Measurements from ENCODE around the gene TMC1. TPM values are rescaled to one million over a fixed set of nuclear protein-coding genes. Genes with fewer than 3 reads are reported as not detected.

The TMC1 gene
- total RNA-seq, 2 experiments from 2014 or later = not detected

DNA sequence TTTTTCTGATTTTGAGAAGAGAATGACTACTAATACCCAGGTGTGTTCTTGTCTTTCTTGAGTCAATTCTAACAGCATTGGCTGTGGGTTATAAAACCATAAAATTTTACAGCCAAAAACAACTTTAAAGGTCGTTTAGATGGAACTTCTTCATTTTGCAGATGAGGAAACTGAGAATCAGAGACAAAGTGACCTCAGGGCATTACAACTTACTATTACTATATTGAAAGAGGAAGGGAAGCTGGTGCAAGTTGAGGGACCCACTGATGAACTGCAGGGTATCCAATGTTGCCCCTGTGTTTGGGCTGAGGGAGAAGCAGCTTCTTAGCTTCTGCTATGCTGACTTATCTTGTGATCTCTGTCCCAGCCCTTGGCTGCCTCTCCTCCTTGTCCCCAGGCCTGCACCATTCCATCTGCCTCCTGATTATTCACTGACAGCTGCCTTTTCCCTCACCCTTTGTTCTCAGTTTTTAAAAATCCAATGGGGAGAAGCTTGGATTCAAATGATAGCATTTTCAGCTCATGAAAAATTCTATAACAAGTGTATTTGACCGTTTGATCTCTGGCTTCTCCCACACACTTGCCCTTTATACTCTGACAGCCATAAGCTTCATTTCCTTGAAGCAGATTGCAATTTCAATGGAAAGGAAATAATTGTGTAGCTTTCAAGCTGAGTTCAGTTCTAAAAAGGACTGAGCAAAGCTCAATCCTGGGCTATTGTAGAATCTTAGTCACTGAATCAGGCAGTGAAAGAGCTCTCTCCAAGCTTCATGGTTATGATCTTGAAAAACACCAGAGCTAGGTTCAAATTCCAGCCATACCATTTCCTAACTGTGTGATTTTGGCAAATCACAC lies 68.5 kb downstream of the TMC1 start:
- Mint-ChIP-seq H3K4me3 (no peak overlapping the region), H3K36me3 (peaks cover 2% of the 10 kb centered on the region), H3K4me1 (peaks cover 44% of the 10 kb centered on the region), H3K9me3 (ENCODE audit: low read depth) (peaks cover 4% of the 10 kb centered on the region), H3K27ac (peak overlapping the region; percentile 21), H3K27me3 (no peaks in the 10 kb centered on the region)
- DNase-seq = no peak
- CTCF ChIA-PET = interaction anchor here (0.6 to 3.2 kb wide), 9 partner anchors 10 to 441 kb away, joined by 3 to 22 read pairs (median 3); no protein-coding TSS in a partner anchor
- ATAC-seq = no peak

- Mint-ChIP-seq H3K27me3 (no peaks in the 10 kb centered on the region), H3K36me3 (no peaks in the 10 kb centered on the region), H3K4me3 (no peak overlapping the region), H3K9me3 (ENCODE audit: low read depth) (no peaks in the 10 kb centered on the region), H3K4me1 (peaks cover 40% of the 10 kb centered on the region), H3K27ac (no peak overlapping the region)
- DNase-seq (no peak), ATAC-seq (no peak)
- CTCF ChIA-PET = interaction anchor here (0.6 to 3.2 kb wide), 6 partner anchors 8 to 314 kb away, joined by 3 to 22 read pairs (median 6); no protein-coding TSS in a partner anchor
These were observed 69.4 kb downstream of the TMC1 start for GRCh38 chr9:72590824-72591223.

DNA sequence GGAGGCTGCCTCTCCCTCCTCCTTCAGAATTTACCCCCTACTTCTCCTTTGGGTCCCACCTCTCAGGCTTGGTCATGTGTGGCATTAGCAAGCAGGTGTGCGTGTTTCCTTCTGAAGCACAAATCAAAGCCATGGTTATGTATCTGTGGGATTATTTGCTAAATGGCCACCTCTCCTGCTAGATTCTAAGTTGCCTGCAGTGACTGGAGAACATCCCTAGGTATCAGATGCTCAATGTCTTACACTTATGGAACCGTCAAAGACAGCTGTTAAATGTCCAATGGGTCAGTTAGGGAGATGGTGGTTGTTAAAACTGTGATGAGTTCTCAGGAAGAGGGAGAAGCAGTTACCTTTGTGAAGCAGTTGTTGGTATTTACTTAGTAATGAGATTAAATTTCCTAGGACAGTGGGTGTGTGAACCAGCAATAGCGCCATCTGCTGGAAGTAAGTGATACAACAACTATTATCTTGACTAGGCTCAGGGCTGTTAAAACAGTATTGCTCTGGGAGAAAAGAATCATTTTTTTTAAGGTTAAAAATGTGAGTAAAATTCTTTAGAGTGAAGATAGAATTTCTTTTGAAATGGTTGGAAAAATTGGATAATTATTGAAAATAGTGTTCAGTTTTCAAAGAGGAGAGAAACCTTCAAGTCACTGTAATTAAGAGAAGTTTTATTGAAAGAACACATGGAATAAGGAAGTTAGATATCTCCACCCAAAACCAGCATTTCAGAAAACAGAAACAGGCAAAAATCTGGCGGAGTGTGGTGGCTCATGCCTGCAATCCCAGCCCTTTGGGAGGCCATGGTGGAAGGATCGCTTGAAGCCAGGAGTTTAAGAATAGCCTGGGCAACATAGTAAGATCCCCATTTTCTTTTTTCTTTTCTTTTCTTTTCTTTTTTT lies 71.3 kb downstream of the TMC1 start:
- H3K4me3 Mint-ChIP-seq = no peak overlapping the region
- H3K27me3 Mint-ChIP-seq = no peaks in the 10 kb centered on the region
- no peak overlapping the region for H3K27ac Mint-ChIP-seq
- CTCF ChIA-PET = interaction anchor here (0.7 to 2.2 kb wide), 11 partner anchors 10 to 320 kb away, joined by 3 to 13 read pairs (median 4); no protein-coding TSS in a partner anchor
- peaks cover 39% of the 10 kb centered on the region for H3K4me1 Mint-ChIP-seq
- peak; percentile 77 for ATAC-seq
- no peak for DNase-seq
- no peaks in the 10 kb centered on the region for H3K36me3 Mint-ChIP-seq
- H3K9me3 Mint-ChIP-seq (ENCODE audit: low read depth) = no peaks in the 10 kb centered on the region

GRCh38 chr9:72596451-72597180 lies 75.2 kb downstream of the TMC1 start:
- no peaks in the 10 kb centered on the region for H3K9me3 Mint-ChIP-seq (ENCODE audit: low read depth)
- no peak overlapping the region for H3K27ac Mint-ChIP-seq
- DNase-seq = no peak
- no peak overlapping the region for H3K4me3 Mint-ChIP-seq
- CTCF ChIA-PET = interaction anchor here (0.7 kb wide), 1 partner anchor 317 kb away, joined by 3 read pairs; no protein-coding TSS in a partner anchor
- no peaks in the 10 kb centered on the region for H3K36me3 Mint-ChIP-seq
- peaks cover 22% of the 10 kb centered on the region for H3K4me1 Mint-ChIP-seq
- peak; percentile 50 for ATAC-seq
- H3K27me3 Mint-ChIP-seq = peaks cover 4% of the 10 kb centered on the region

GRCh38 chr9:72597181-72597517 lies 75.7 kb downstream of the TMC1 start:
- DNase-seq = no peak
- CTCF ChIA-PET = interaction anchor here (0.7 kb wide), 1 partner anchor 318 kb away, joined by 3 read pairs; no protein-coding TSS in a partner anchor
- Mint-ChIP-seq H3K4me3 (no peak overlapping the region), H3K27me3 (peaks cover 4% of the 10 kb centered on the region), H3K27ac (no peak overlapping the region), H3K36me3 (no peaks in the 10 kb centered on the region), H3K4me1 (peaks cover 17% of the 10 kb centered on the region), H3K9me3 (ENCODE audit: low read depth) (no peaks in the 10 kb centered on the region)
- ATAC-seq = no peak

DNA sequence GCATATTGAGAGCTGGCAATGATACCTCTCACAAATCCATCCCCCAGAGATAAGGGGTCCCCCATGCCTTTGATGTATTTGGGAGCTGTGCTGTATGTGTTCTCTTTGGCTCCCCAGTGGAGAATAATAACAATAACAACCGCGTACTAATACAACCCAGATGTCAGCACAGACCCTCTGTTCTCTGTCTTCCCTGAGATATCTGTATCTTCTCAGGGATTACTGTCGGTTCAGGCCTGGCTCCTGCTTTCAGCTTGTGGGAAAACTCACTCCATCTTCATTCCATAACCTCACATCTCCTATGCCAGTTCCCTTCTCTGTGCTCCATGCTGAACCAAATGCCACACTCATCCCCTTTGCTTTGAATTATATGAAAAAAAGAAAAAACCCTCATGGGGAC lies 76.2 kb downstream of the TMC1 start:
- no peak for ATAC-seq
- CTCF ChIA-PET = no interaction called here
- H3K9me3 Mint-ChIP-seq (ENCODE audit: low read depth) = no peaks in the 10 kb centered on the region
- no peak overlapping the region for H3K4me3 Mint-ChIP-seq
- peaks cover 4% of the 10 kb centered on the region for H3K27me3 Mint-ChIP-seq
- DNase-seq = no peak
- no peak overlapping the region for H3K27ac Mint-ChIP-seq
- H3K36me3 Mint-ChIP-seq = no peaks in the 10 kb centered on the region
- H3K4me1 Mint-ChIP-seq = peaks cover 14% of the 10 kb centered on the region

GRCh38 chr9:72598639-72599038 lies 77.2 kb downstream of the TMC1 start:
- CTCF ChIA-PET = no interaction called here
- ATAC-seq (no peak), DNase-seq (no peak)
- H3K27ac Mint-ChIP-seq = no peak overlapping the region
- peaks cover 13% of the 10 kb centered on the region for H3K4me1 Mint-ChIP-seq
- no peaks in the 10 kb centered on the region for H3K9me3 Mint-ChIP-seq (ENCODE audit: low read depth)
- peaks cover 6% of the 10 kb centered on the region for H3K27me3 Mint-ChIP-seq
- H3K36me3 Mint-ChIP-seq = no peaks in the 10 kb centered on the region
- no peak overlapping the region for H3K4me3 Mint-ChIP-seq

DNA sequence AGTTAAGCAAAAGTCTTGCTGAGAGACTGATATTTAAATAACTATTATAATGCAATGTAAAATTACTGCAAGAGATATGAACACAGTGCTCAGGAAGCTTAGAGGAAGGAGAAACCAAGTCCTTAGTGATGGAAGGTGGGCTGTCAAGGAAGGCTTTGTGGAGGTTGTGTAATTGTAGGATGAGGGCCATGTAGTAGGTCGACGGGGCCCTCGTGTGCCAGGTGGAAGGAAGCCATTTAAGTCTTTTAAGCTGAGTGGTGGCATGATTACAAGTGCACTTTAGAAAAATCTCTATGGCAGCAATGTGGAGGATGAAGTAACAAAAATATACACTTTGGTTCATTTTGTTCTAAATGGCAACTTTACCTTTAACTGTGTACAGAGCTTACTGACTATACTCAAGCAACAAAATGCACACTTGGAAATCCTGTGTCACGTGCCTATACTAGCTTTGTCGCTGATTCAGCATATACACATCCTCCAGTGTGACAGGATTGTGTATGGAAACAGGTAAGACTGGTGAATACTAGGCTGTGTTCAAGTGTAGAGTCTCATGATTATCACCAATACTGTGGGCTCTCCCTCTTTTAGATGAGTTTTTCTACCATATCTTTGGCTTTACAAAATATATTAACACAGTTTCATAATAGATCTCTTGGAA lies 78.6 kb downstream of the TMC1 start:
- Mint-ChIP-seq H3K4me3 (no peak overlapping the region), H3K27me3 (peaks cover 6% of the 10 kb centered on the region), H3K9me3 (ENCODE audit: low read depth) (no peaks in the 10 kb centered on the region), H3K36me3 (no peaks in the 10 kb centered on the region), H3K27ac (no peak overlapping the region), H3K4me1 (peaks cover 13% of the 10 kb centered on the region)
- DNase-seq (no peak), ATAC-seq (no peak)
- CTCF ChIA-PET = interaction anchor here (0.6 to 1.0 kb wide), 2 partner anchors 307 to 319 kb away, joined by 3 to 4 read pairs; no protein-coding TSS in a partner anchor

- no peak overlapping the region for H3K4me3 Mint-ChIP-seq
- peaks cover 6% of the 10 kb centered on the region for H3K27me3 Mint-ChIP-seq
- H3K4me1 Mint-ChIP-seq = peaks cover 13% of the 10 kb centered on the region
- CTCF ChIA-PET = interaction anchor here (1.0 kb wide), 1 partner anchor 307 kb away, joined by 4 read pairs; no protein-coding TSS in a partner anchor
- H3K9me3 Mint-ChIP-seq (ENCODE audit: low read depth) = no peaks in the 10 kb centered on the region
- no peak overlapping the region for H3K27ac Mint-ChIP-seq
- no peak for ATAC-seq
- no peak for DNase-seq
- H3K36me3 Mint-ChIP-seq = no peaks in the 10 kb centered on the region
These were observed 79.3 kb downstream of the TMC1 start for GRCh38 chr9:72600671-72601070.

- H3K27ac Mint-ChIP-seq = no peak overlapping the region
- H3K4me1 Mint-ChIP-seq = peaks cover 6% of the 10 kb centered on the region
- H3K9me3 Mint-ChIP-seq (ENCODE audit: low read depth) = no peaks in the 10 kb centered on the region
These were observed 80.2 kb downstream of the TMC1 start for GRCh38 chr9:72601615-72602014.

DNA sequence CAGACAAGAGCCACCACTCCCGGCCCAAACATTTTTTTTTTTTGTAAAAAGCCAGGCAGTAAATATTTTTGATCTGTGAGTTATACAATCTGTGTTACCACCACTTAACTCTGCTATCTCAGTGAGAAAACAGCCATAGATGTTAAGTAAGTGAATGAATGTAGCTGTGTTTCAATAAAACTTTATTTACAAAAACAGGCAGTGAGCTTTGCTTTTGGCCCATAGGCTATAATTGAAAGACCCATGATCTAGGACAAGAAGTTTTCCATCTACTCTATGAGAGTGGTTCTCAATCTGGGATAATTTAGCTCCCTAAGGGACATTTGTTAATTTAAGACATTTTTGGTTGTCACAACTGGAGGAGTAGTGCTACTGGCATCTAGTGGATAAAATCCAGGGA lies 91.0 kb downstream of the TMC1 start:
- Mint-ChIP-seq H3K36me3 (no peaks in the 10 kb centered on the region), H3K9me3 (ENCODE audit: low read depth) (no peaks in the 10 kb centered on the region), H3K27me3 (peaks cover 2% of the 10 kb centered on the region), H3K4me3 (no peak overlapping the region), H3K4me1 (no peaks in the 10 kb centered on the region), H3K27ac (no peak overlapping the region)
- no peak for ATAC-seq
- CTCF ChIA-PET = interaction anchor here (1.0 kb wide), 1 partner anchor 334 kb away, joined by 3 read pairs; no protein-coding TSS in a partner anchor
- no peak for DNase-seq

More at GRCh38 chr9:72601615-72602014, 80.2 kb downstream of the TMC1 start:
- Mint-ChIP-seq H3K36me3 (no peaks in the 10 kb centered on the region), H3K4me3 (no peak overlapping the region), H3K27me3 (peaks cover 6% of the 10 kb centered on the region)
- CTCF ChIA-PET = interaction anchor here (0.8 kb wide), 1 partner anchor 13 kb away, joined by 3 read pairs; no protein-coding TSS in a partner anchor
- ATAC-seq (no peak), DNase-seq (no peak)

- Mint-ChIP-seq H3K9me3 (ENCODE audit: low read depth) (no peaks in the 10 kb centered on the region), H3K4me3 (no peak overlapping the region), H3K27ac (no peak overlapping the region), H3K4me1 (no peaks in the 10 kb centered on the region), H3K36me3 (no peaks in the 10 kb centered on the region), H3K27me3 (peaks cover 2% of the 10 kb centered on the region)
- CTCF ChIA-PET = no interaction called here
- DNase-seq = no peak
- no peak for ATAC-seq
These were observed 92.7 kb downstream of the TMC1 start for GRCh38 chr9:72614067-72614466.

All from activated CD8-positive, alpha-beta memory T cell treated with anti-CD3 and anti-CD28 coated beads, Interleukin-2, amount 10 ng/mL, durations not matched to agents 7 days and 5 days (primary cell).